Stomach (tissue), 9 donors: ENCODE results near the gene ONECUT3. TPM values are rescaled to one million over a fixed set of nuclear protein-coding genes. Genes with fewer than 3 reads are reported as not detected.

ENCODE experiments used
- DNase-seq, 2 donors: peaks; one replicate each; pipeline versions ENCODE4 v3.0.0 to v3.0.0-alpha.2; 2013 to 2019
- H3K27ac ChIP-seq, 5 donors: fragments of 200-600 bp in 4 of 5; sonication (generic) in 4 of 5; one replicate each; pipeline ENCODE4 v1.5.1; 2013 to 2019; ENCODE audit warnings: mild to moderate bottlenecking in 1 of 5, moderate library complexity in 1 of 5
- H3K27me3 ChIP-seq, 3 donors: fragments of 200-600 bp; sonication (generic); one replicate each; pipeline ENCODE4 v1.5.1; 2017 to 2019; ENCODE audit warnings: mixed run types in 1 of 3
- H3K36me3 ChIP-seq, 4 donors: fragments of 200-600 bp; sonication (generic); 1 replicate in 3 of 4; 2 replicates in 1 of 4; pipeline ENCODE4 v1.5.1; 2016 to 2019
- H3K4me1 ChIP-seq, 4 donors: fragments of 200-600 bp; sonication (generic); one replicate each; pipeline ENCODE4 v1.5.1; 2016 to 2019
- H3K4me3 ChIP-seq, 4 donors: fragments of 200-600 bp; sonication (generic) in 3 of 4; one replicate each; pipeline ENCODE4 v1.5.1; 2016 to 2019; ENCODE audit warnings: mild to moderate bottlenecking in 1 of 4
- H3K9me3 ChIP-seq, 4 donors: fragments of 200-600 bp; sonication (generic); one replicate each; pipeline ENCODE4 v1.5.1; 2016 to 2019
- CTCF ChIP-seq, 7 experiments: fragments of 450-650 bp in 4 of 7; fragments of 200-600 bp in 3 of 7; sonication (generic) in 3 of 7; IDR thresholded peaks; one replicate each; pipeline ENCODE4 v1.5.1; 2016 to 2019; ENCODE audit warnings: antibody characterized with exemption in 7 of 7, control low read depth in 2 of 7, mild to moderate bottlenecking in 1 of 7
- EP300 ChIP-seq: sonication (generic); formaldehyde crosslinking; IDR thresholded peaks from one replicate; pipeline ENCODE4 v1.6.1; 2017; ENCODE audit warnings: antibody characterized with exemption
- POLR2A ChIP-seq, 4 donors: fragments of 450-650 bp; IDR thresholded peaks; one replicate each; pipeline ENCODE4 v1.6.1; 2016; ENCODE audit warnings: antibody characterized with exemption in 4 of 4, control low read depth in 2 of 4, mild to moderate bottlenecking in 1 of 4, moderate library complexity in 1 of 4
- POLR2AphosphoS5 ChIP-seq, 3 donors: sonication (generic); formaldehyde crosslinking; IDR thresholded peaks; one replicate each; pipeline ENCODE4 v1.6.1; 2016; ENCODE audit warnings: antibody characterized with exemption in 3 of 3
- WGBS, 5 donors: extraction: QIAGEN DNeasy Blood & Tissue Kit in 3 of 5; methylation state at CpG; one replicate each; pipeline versions ENCODE4 v1.1.5 to v1.1.7; 2013 to 2018; 5-methylcytosine and 5-hydroxymethylcytosine counted together
- intact Hi-C: fragments of 100-400 bp; cut with DNase I; formaldehyde crosslinking; loops from one replicate; pipeline ENCODE4 v1.15.1; 2023; ENCODE audit warnings: low total_unique reads
- polyA plus RNA-seq, 3 donors: library from polyadenylated mRNA; stranded (reverse); fragments of 200-250 nt; gene quantifications; one replicate each; pipeline ENCODE4 v1.2.3, GENCODE V29; 2013
- total RNA-seq, 5 donors: library from RNA; depleted of rRNA; stranded (reverse); fragments of >200 nt; gene quantifications; one replicate each; pipeline versions ENCODE4 v1.1.0 to v1.2.3, GENCODE V29; 2014 to 2016
- donor health status: healthy with polysubstance abuse.
- donor health status: Bipolar disorder and iron deficiency.
- donor health status: healthy.

ONECUT3 gene
- total and polyA plus RNA-seq, 8 donors: 0.13 to 0.37 (median 0.29) TPM; not detected in 5

DNA sequence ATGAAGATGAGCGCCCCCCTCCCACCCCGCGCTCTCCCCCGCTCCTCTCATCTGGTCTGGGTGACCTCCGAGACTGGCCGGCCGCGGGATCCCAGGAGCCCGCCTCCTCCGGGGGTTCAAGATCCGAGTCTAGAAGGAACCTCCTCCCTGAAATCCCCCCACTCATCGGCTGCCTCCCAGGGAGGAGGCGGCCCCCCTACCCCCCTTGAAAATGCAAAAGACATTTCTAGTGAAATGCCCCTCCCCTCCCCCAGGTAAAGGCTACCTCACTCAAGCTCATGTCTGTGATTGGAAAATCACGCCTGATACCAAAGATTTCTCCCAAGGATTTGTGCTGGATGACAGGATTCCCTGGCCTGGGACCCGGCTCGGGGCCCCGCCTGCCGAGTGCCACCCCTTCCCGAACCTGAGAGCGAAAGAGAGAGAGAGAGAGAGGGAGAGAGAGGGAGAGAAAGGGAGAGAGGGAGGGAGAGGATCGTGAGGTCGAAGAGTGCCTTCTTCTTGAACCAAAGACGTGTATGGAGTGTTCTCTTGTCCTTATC is 23.4 kb downstream of the ONECUT3 start:
- DNase-seq: no peak
- TF ChIP-seq EP300: no peak
- TF ChIP-seq CTCF (IDR thresholded peaks at IDR 0.05): no peak
- no peak for TF ChIP-seq POLR2A (IDR thresholded peaks at IDR 0.05)
- H3K36me3 ChIP-seq: no peaks in the 10 kb centered on the region
- WGBS, 5 donors: 6 to 34% (median 15%) methylated on average over 18 to 23 of the region's 23 CpGs
- H3K4me3 ChIP-seq: no peak overlapping the region
- H3K4me1 ChIP-seq: peaks cover 0 to 18% (median 3%) of the 10 kb centered on the region in 4 donors
- H3K9me3 ChIP-seq: peaks cover 8 to 20% (median 17%) of the 10 kb centered on the region in 4 donors
- H3K27ac ChIP-seq: no peak overlapping the region
- H3K27me3 ChIP-seq: peaks cover 39 to 97% (median 76%) of the 10 kb centered on the region in 3 donors
- intact Hi-C loops: no loop called here

- Histone ChIP-seq H3K36me3 (no peaks in the 10 kb centered on the region), H3K27me3 (peaks cover 39 to 97% (median 79%) of the 10 kb centered on the region in 3 donors), H3K4me3 (no peak overlapping the region), H3K27ac (no peak overlapping the region), H3K9me3 (peaks cover 12 to 24% (median 19%) of the 10 kb centered on the region in 4 donors), H3K4me1 (peaks cover 0 to 18% (median 3%) of the 10 kb centered on the region in 4 donors)
- TF ChIP-seq CTCF (IDR thresholded peaks at IDR 0.05) (no peak), EP300 (no peak), POLR2AphosphoS5 (IDR thresholded peaks at IDR 0.05) (no peak), POLR2A (IDR thresholded peaks at IDR 0.05) (no peak)
- DNase-seq: peak in 1 of 2 donors; percentile 5
- WGBS, 5 donors: 41 to 66% (median 59%) methylated on average over 10 of the region's 10 CpGs
- intact Hi-C loops: no loop called here
Observed at GRCh38 chr19:1777149-1777548, 23.8 kb downstream of the ONECUT3 start.

GRCh38 chr19:1779574-1779973 is 26.3 kb downstream of the ONECUT3 start:
- Histone ChIP-seq H3K27ac (no peak overlapping the region), H3K27me3 (peaks cover 28 to 100% (median 70%) of the 10 kb centered on the region in 3 donors), H3K4me1 (peaks cover 0 to 18% (median 3%) of the 10 kb centered on the region in 4 donors), H3K4me3 (no peak overlapping the region), H3K9me3 (peaks cover 15 to 27% (median 20%) of the 10 kb centered on the region in 4 donors), H3K36me3 (no peaks in the 10 kb centered on the region)
- peak in 1 of 2 donors; percentile 2 for DNase-seq
- 26 to 35% (median 27%) methylated on average over 15 to 16 of the region's 16 CpGs for WGBS, 5 donors
- intact Hi-C loops: no loop called here
- TF ChIP-seq EP300 (no peak), POLR2A (IDR thresholded peaks at IDR 0.05) (no peak), CTCF (IDR thresholded peaks at IDR 0.05) (no peak), POLR2AphosphoS5 (IDR thresholded peaks at IDR 0.05) (no peak)

- peaks cover 20 to 100% (median 62%) of the 10 kb centered on the region in 3 donors for H3K27me3 ChIP-seq
- intact Hi-C loops: no loop called here
Observed at GRCh38 chr19:1780272-1780958, 27.1 kb downstream of the ONECUT3 start.

More at GRCh38 chr19:1780272-1780958, 27.1 kb downstream of the ONECUT3 start:
- peaks cover 0 to 13% (median 3%) of the 10 kb centered on the region in 4 donors for H3K4me1 ChIP-seq
- DNase-seq: peak in 1 of 2 donors; percentile 26
- no peak overlapping the region for H3K27ac ChIP-seq
- H3K4me3 ChIP-seq: no peak overlapping the region
- WGBS, 5 donors: 31 to 39% (median 37%) methylated on average over 13 to 14 of the region's 14 CpGs
- peaks cover 8 to 19% (median 12%) of the 10 kb centered on the region in 4 donors for H3K9me3 ChIP-seq
- TF ChIP-seq CTCF (IDR thresholded peaks at IDR 0.05) (no peak), POLR2AphosphoS5 (IDR thresholded peaks at IDR 0.05) (no peak), POLR2A (IDR thresholded peaks at IDR 0.05) (no peak), EP300 (no peak)
- no peaks in the 10 kb centered on the region for H3K36me3 ChIP-seq
